IMR-90 (cell line): ENCODE measurements around the gene DIP2C. TPM values are rescaled to one million over a fixed set of nuclear protein-coding genes. Genes with fewer than 3 reads are reported as not detected.

ENCODE experiments used
- ATAC-seq: fragments of 200-7000 bp; cut with Tn5 transposase; 2 replicates; pipeline ENCODE4 v1.9.1; 2020; ENCODE audit warnings: low read depth, mild to moderate bottlenecking, moderate library complexity
- BruUV-seq: library from RNA; stranded (reverse); fragments of 400-500 nt; replicated peaks from 2 replicates; lab custom pipeline; 2021; lab: Mats Ljungman, UMichigan
- CTCF ChIA-PET: fragments of 300-600 bp; formaldehyde crosslinking; extraction: SDS; loops from one replicate; lab custom pipeline; 2021; ENCODE audit warnings: antibody characterized with exemption; lab: Yijun Ruan, JAX
- POLR2A ChIA-PET: fragments of 300-600 bp; sonication (Branson Sonifier 250); formaldehyde crosslinking; loops from one replicate; lab custom pipeline; 2022; ENCODE audit warnings: antibody characterized with exemption; ENCODE audit not compliant: unreplicated experiment; lab: Charles Lee
- DNase-seq: peaks from one replicate; pipeline ENCODE4 v3.0.0; 2013
- H2AFZ ChIP-seq: replicated peaks from 2 replicates; pipeline ENCODE3; 2013; ENCODE audit warnings: low read length, mild to moderate bottlenecking; ENCODE audit not compliant: poor library complexity
- H2AK5ac ChIP-seq: 2 replicates; pipeline ENCODE4 v1.6.1; 2013; ENCODE audit warnings: low read depth, low read length, inconsistent platforms
- H2AK9ac ChIP-seq: replicated peaks from 2 replicates; pipeline ENCODE3; 2013; ENCODE audit warnings: mild to moderate bottlenecking, low read depth, low read length, moderate library complexity; ENCODE audit not compliant: poor library complexity
- H2BK120ac ChIP-seq: 2 replicates; pipeline ENCODE4 v1.6.1; 2013; ENCODE audit warnings: low read depth, low read length, inconsistent platforms
- H2BK15ac ChIP-seq: 3 replicates; pipeline ENCODE4 v1.6.1; 2013; ENCODE audit warnings: low read depth, low read length, inconsistent platforms
- H2BK20ac ChIP-seq: 2 replicates; pipeline ENCODE4 v1.6.1; 2013; ENCODE audit warnings: low read depth, mild to moderate bottlenecking, inconsistent platforms, low read length, moderate library complexity
- H2BK5ac ChIP-seq: 2 replicates; pipeline ENCODE4 v1.6.1; 2013; ENCODE audit warnings: mild to moderate bottlenecking, low read depth, low read length, inconsistent platforms; ENCODE audit not compliant: poor library complexity, severe bottlenecking
- H3K14ac ChIP-seq: replicated peaks from 2 replicates; pipeline ENCODE4 v1.6.1; 2013; ENCODE audit warnings: low read depth, low read length, inconsistent platforms
- H3K18ac ChIP-seq: 2 replicates; pipeline ENCODE4 v1.6.1; 2013; ENCODE audit warnings: low read depth, low read length, control low read depth
- H3K23ac ChIP-seq: 2 replicates; pipeline ENCODE4 v1.6.1; 2013; ENCODE audit warnings: low read depth, low read length, inconsistent platforms
- H3K27ac ChIP-seq: 2 replicates; pipeline ENCODE4 v1.5.1; 2013; ENCODE audit warnings: mild to moderate bottlenecking, control low read depth, low read length; ENCODE audit not compliant: insufficient read depth
- H3K27me3 ChIP-seq: 2 replicates; pipeline ENCODE4 v1.6.1; 2013; ENCODE audit warnings: low read length; ENCODE audit not compliant: control insufficient read depth, insufficient read depth
- H3K36me3 ChIP-seq: 2 replicates; pipeline ENCODE4 v1.6.1; 2013; ENCODE audit warnings: low read length, mixed read lengths; ENCODE audit not compliant: control insufficient read depth, insufficient read depth
- H3K4ac ChIP-seq: 2 replicates; pipeline ENCODE4 v1.6.1; 2013; ENCODE audit warnings: low read depth, low read length, inconsistent platforms
- H3K4me1 ChIP-seq: 2 replicates; pipeline ENCODE4 v1.6.1; 2013; ENCODE audit warnings: low read length, mixed read lengths; ENCODE audit not compliant: control insufficient read depth, insufficient read depth
- H3K4me2 ChIP-seq: 2 replicates; pipeline ENCODE4 v1.6.1; 2013; ENCODE audit warnings: low read depth, mild to moderate bottlenecking, control low read depth, low read length, moderate library complexity
- H3K4me3 ChIP-seq: 2 replicates; pipeline ENCODE4 v1.5.1; 2013; ENCODE audit warnings: low read depth, mild to moderate bottlenecking, control low read depth, low read length, moderate library complexity; ENCODE audit not compliant: insufficient read depth
- H3K56ac ChIP-seq: 2 replicates; pipeline ENCODE4 v1.6.1; 2013; ENCODE audit warnings: low read length, inconsistent platforms; ENCODE audit not compliant: insufficient read depth; ENCODE audit errors: extremely low read depth
- H3K79me1 ChIP-seq, 2 experiments: 2 replicates each; pipeline ENCODE4 v1.6.1; 2013; ENCODE audit warnings: low read length in 2 of 2, inconsistent platforms in 1 of 2, low read depth in 1 of 2
- H3K9ac ChIP-seq: 2 replicates; pipeline ENCODE4 v1.6.1; 2013; ENCODE audit warnings: low read depth, low read length, control low read depth
- H3K9me1 ChIP-seq: 2 replicates; pipeline ENCODE4 v1.6.1; 2013; ENCODE audit warnings: low read length, inconsistent platforms; ENCODE audit not compliant: insufficient read depth
- H3K9me3 ChIP-seq: 2 replicates; pipeline ENCODE4 v1.6.1; 2013; ENCODE audit warnings: low read length; ENCODE audit not compliant: control insufficient read depth, insufficient read depth
- H4K20me1 ChIP-seq: 2 replicates; pipeline ENCODE4 v1.6.1; 2013; ENCODE audit warnings: low read length, inconsistent platforms; ENCODE audit not compliant: insufficient read depth
- H4K5ac ChIP-seq: 2 replicates; pipeline ENCODE4 v1.6.1; 2013; ENCODE audit warnings: mild to moderate bottlenecking, low read depth, low read length, control low read depth
- H4K8ac ChIP-seq, 2 experiments: 2 replicates each; pipeline ENCODE4 v1.6.1; 2013; ENCODE audit warnings: low read depth in 2 of 2, low read length in 2 of 2, control low read depth in 1 of 2, inconsistent platforms in 1 of 2
- H4K91ac ChIP-seq: 2 replicates; pipeline ENCODE4 v1.6.1; 2013; ENCODE audit warnings: low read depth, low read length, inconsistent platforms; ENCODE audit not compliant: insufficient read depth
- CHD1 ChIP-seq: IDR thresholded peaks from 2 replicates; pipeline ENCODE4 v1.6.1; 2012; ENCODE audit warnings: low read depth, low read length, improper control_type of control experiment
- MAFK ChIP-seq: IDR thresholded peaks from 2 replicates; pipeline ENCODE4 v1.6.1; 2012; ENCODE audit warnings: low read depth, low read length, improper control_type of control experiment
- MAZ ChIP-seq: IDR thresholded peaks from 2 replicates; pipeline ENCODE4 v1.6.1; 2012; ENCODE audit warnings: low read depth, mild to moderate bottlenecking, low read length, improper control_type of control experiment, moderate library complexity, borderline replicate concordance
- POLR2A ChIP-seq: IDR thresholded peaks from 2 replicates; pipeline ENCODE4 v1.6.1; 2012; ENCODE audit warnings: mild to moderate bottlenecking, low read depth, low read length
- RAD21 ChIP-seq: IDR thresholded peaks from 2 replicates; pipeline ENCODE4 v1.6.1; 2012; ENCODE audit warnings: low read length, improper control_type of control experiment
- USF2 ChIP-seq: fragments of 150-350 bp; IDR thresholded peaks from 2 replicates; pipeline ENCODE4 v1.6.1; 2017; ENCODE audit warnings: mild to moderate bottlenecking, antibody characterized with exemption, low read length, low read depth
- WGBS, 2 experiments: methylation state at CpG; one replicate each; pipeline versions ENCODE4 v1.1.5 to v1.1.7; 2013; ENCODE audit warnings: missing lambda C conversion rate in 2 of 2; ENCODE audit not compliant: insufficient read length in 1 of 2; ENCODE audit errors: extremely low coverage in 2 of 2; 5-methylcytosine and 5-hydroxymethylcytosine counted together
- dilution Hi-C: fragments of 300-500 bp; cut with HindIII; formaldehyde crosslinking; loops from one replicate; pipeline ENCODE4 v1.14.3; 2018; ENCODE audit warnings: low sequenced_read_pairs; ENCODE audit not compliant: unreplicated experiment
- in situ Hi-C: fragments of 300-500 bp; cut with MboI; formaldehyde crosslinking; loops from 3 replicates; pipeline ENCODE4 v1.14.3; 2019; ENCODE audit warnings: low sequenced_read_pairs, inconsistent platforms, mixed read lengths
- intact Hi-C: fragments of 100-400 bp; cut with micrococcal nuclease; formaldehyde crosslinking; loops from 2 replicates; pipeline ENCODE4 v1.10.0; 2022
- polyA plus RNA-seq, 3 experiments: library from polyadenylated mRNA; depleted of rRNA; stranded (reverse); fragments of >200 nt; gene quantifications; 2 replicates each; pipeline ENCODE4 v1.2.3, GENCODE V29; 2012; ENCODE audit warnings: low replicate concordance in 1 of 3
- total RNA-seq: library from RNA; depleted of rRNA; stranded (reverse); fragments of >200 nt; gene quantifications from 2 replicates; pipeline ENCODE4 v1.2.3, GENCODE V29; 2012

DIP2C gene
- total and polyA plus RNA-seq, 2 of the 4 experiments (the other 2 are of a cell fraction), result 8.6 to 17.3 TPM

GRCh38 chr10:507908-508444 is 181.5 kb downstream of the DIP2C start:
- Histone ChIP-seq H3K4me1 (no peaks in the 10 kb centered on the region), H3K9ac (no peak overlapping the region), H3K14ac (no peak overlapping the region), H3K27me3 (no peaks in the 10 kb centered on the region), H3K9me3 (no peaks in the 10 kb centered on the region), H2AK5ac (no peak overlapping the region), H3K9me1 (peaks cover 18% of the 10 kb centered on the region), H3K18ac (no peak overlapping the region), H4K20me1 (peaks cover 76% of the 10 kb centered on the region), H2BK5ac (no peak overlapping the region), H4K91ac (no peak overlapping the region), H3K4me3 (no peak overlapping the region), H3K36me3 (peaks cover 13% of the 10 kb centered on the region), H4K8ac (no peak overlapping the region), H3K4me2 (no peak overlapping the region), H3K4ac (no peak overlapping the region), H3K79me1 (peaks cover 55 to 97% of the 10 kb centered on the region in 2 experiments), H2BK120ac (no peak overlapping the region), H2BK15ac (no peak overlapping the region), H3K27ac (no peak overlapping the region), H2BK20ac (no peak overlapping the region), H2AFZ (no peak overlapping the region), H3K56ac (no peak overlapping the region), H2AK9ac (no peak overlapping the region), H4K5ac (no peak overlapping the region), H3K23ac (no peak overlapping the region)
- WGBS, 2 experiments, result 95% methylated on average over 7 of the region's 12 CpGs; no CpG with 5 or more reads in 1 of the 2 experiments
- no peak for DNase-seq
- TF ChIP-seq RAD21 (no peak), POLR2A (no peak), MAZ (no peak), MAFK (no peak), USF2 (no peak), CHD1 (no peak)
- CTCF ChIA-PET, result no interaction called here
- BruUV-seq, result no TSS peak
- ATAC-seq, result no peak
- intact Hi-C loops (no loop called here), dilution Hi-C loops (no loop called here), in situ Hi-C loops (loop anchor here (10.0 to 25.0 kb wide), 2 partner anchors 179 to 287 kb away; partner anchors contain the start of gene DIP2C)
- POLR2A ChIA-PET, result no interaction called here
